Activated CD8-positive, alpha-beta memory T cell treated with anti-CD3 and anti-CD28 coated beads, Interleukin-2, amount 50 U/mL, for 24 hours (primary cell): Measurements from ENCODE around the gene ZNF554.
"Not testable (repeated sequence)": the region's sequence is repeated elsewhere in the genome, so short reads cannot be mapped to it uniquely, and the experiment has no call there.

Source experiments
- DNase-seq: peaks from one replicate; pipeline ENCODE4 v3.0.0-alpha.2; 2020; ENCODE audit errors: extremely low read depth

The ZNF554 gene

GRCh38 chr19:2807379-2808128 is 12.1 kb upstream of the ZNF554 start:
- no peak for DNase-seq

GRCh38 chr19:2808129-2808941 is 11.3 kb upstream of the ZNF554 start:
- DNase-seq, result no peak

- no peak for DNase-seq
Measured at GRCh38 chr19:2809387-2810140, 10.1 kb upstream of the ZNF554 start.

GRCh38 chr19:2810141-2811091 is 9.3 kb upstream of the ZNF554 start:
- DNase-seq, result no peak

- DNase-seq, result no peak
Measured at GRCh38 chr19:2811221-2811722, 8.4 kb upstream of the ZNF554 start.

- no peak for DNase-seq
Measured at GRCh38 chr19:2811735-2812413, 7.8 kb upstream of the ZNF554 start.

GRCh38 chr19:2812414-2813234 is 7.0 kb upstream of the ZNF554 start:
- no peak for DNase-seq

- DNase-seq, result no peak
Measured at GRCh38 chr19:2813235-2814160, 6.2 kb upstream of the ZNF554 start.

GRCh38 chr19:2814426-2814825 is 5.2 kb upstream of the ZNF554 start:
- no peak for DNase-seq

- DNase-seq, result no peak
Measured at GRCh38 chr19:2815191-2815614, 4.5 kb upstream of the ZNF554 start.

GRCh38 chr19:2815923-2816322 is 3.7 kb upstream of the ZNF554 start:
- no peak for DNase-seq

GRCh38 chr19:2816641-2817040 is 3.0 kb upstream of the ZNF554 start:
- DNase-seq, result no peak

- not testable (repeated sequence) for DNase-seq
Measured at GRCh38 chr19:2817237-2817829, 2.3 kb upstream of the ZNF554 start.

- no peak for DNase-seq
Measured at GRCh38 chr19:2820112-2820702, 539 bp downstream of the ZNF554 start.

GRCh38 chr19:2822846-2823245 is 3.2 kb downstream of the ZNF554 start:
- DNase-seq, result no peak

- no peak for DNase-seq
Measured at GRCh38 chr19:2823646-2824045, 4.0 kb downstream of the ZNF554 start.

- no peak for DNase-seq
Measured at GRCh38 chr19:2824129-2824528, 4.5 kb downstream of the ZNF554 start.

- DNase-seq, result no peak
Measured at GRCh38 chr19:2827022-2827421, 7.4 kb downstream of the ZNF554 start.
